ENCODE measurements around the gene NRCAM.

Gene NRCAM

GRCh38 chr7:108441392-108441955, 14.8 kb downstream of the NRCAM start:
- TF ChIP-seq, protein P1, sequence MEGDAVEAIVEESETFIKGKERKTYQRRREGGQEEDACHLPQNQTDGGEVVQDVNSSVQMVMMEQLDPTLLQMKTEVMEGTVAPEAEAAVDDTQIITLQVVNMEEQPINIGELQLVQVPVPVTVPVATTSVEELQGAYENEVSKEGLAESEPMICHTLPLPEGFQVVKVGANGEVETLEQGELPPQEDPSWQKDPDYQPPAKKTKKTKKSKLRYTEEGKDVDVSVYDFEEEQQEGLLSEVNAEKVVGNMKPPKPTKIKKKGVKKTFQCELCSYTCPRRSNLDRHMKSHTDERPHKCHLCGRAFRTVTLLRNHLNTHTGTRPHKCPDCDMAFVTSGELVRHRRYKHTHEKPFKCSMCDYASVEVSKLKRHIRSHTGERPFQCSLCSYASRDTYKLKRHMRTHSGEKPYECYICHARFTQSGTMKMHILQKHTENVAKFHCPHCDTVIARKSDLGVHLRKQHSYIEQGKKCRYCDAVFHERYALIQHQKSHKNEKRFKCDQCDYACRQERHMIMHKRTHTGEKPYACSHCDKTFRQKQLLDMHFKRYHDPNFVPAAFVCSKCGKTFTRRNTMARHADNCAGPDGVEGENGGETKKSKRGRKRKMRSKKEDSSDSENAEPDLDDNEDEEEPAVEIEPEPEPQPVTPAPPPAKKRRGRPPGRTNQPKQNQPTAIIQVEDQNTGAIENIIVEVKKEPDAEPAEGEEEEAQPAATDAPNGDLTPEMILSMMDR (conservative IDR thresholded peaks at IDR 0.05; ENCODE audit: low read length) = no peak
- H3K4me3 ChIP-seq (ENCODE audit: low read length) = no peak overlapping the region
- DNase-seq (ENCODE audit: low read depth) = no peak

DNA sequence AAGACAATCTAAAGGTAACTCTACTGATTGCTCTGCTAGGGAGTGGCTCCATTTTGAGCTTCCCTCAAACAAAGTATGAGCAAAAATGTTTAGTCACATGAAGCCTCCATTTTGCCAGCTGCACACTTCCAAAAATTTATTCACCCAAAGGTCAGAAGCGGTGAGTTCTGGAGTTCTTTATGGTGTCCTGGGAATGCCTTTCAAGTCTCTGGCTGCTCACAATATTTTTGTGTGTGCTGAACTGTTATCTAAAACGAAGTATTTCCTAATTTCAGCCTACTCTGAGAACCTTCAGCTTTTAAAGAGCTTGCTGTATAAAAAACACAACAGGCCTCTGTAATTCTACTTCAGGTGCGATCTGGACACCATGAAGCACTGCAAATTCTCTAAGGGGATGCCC, 15.6 kb downstream of the NRCAM start:
- no peak overlapping the region for H3K4me3 ChIP-seq (ENCODE audit: low read length)
- DNase-seq (ENCODE audit: low read depth) = no peak
- TF ChIP-seq, protein P1 (conservative IDR thresholded peaks at IDR 0.05; ENCODE audit: low read length) = no peak

GRCh38 chr7:108436906-108437305, 19.3 kb downstream of the NRCAM start:
- DNase-seq (ENCODE audit: low read depth) = no peak
- TF ChIP-seq, protein P1 (conservative IDR thresholded peaks at IDR 0.05; ENCODE audit: low read length) = no peak
- no peak overlapping the region for H3K4me3 ChIP-seq (ENCODE audit: low read length)

DNA sequence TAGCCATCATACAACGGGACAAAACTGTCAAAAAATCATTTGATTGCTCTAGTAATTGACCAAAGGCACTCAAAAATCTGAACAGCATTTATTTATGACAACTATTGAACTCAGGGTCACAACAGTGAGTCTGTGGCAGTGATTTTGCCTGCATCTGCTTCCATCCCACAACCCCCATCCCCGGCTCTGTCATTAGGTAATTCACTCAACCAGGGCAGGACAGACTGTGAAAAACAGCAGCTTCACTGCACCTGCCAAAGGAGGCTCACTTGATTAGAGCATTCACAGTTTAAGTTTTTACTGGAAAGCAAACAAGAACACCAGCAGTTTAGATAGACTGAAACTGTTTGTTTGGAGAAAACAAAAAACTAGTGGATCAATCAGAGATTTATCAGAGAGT, 22.2 kb downstream of the NRCAM start:
- H3K4me3 ChIP-seq (ENCODE audit: low read length) = no peak overlapping the region
- TF ChIP-seq, protein P1 (conservative IDR thresholded peaks at IDR 0.05; ENCODE audit: low read length) = no peak
- DNase-seq (ENCODE audit: low read depth) = no peak

- DNase-seq (ENCODE audit: low read depth) = no peak
- TF ChIP-seq, protein P1 (conservative IDR thresholded peaks at IDR 0.05; ENCODE audit: low read length) = no peak
- no peak overlapping the region for H3K4me3 ChIP-seq (ENCODE audit: low read length)
Measured at GRCh38 chr7:108431099-108431498, 25.1 kb downstream of the NRCAM start.

- H3K4me3 ChIP-seq (ENCODE audit: low read length) = no peak overlapping the region
- TF ChIP-seq, protein P1 (conservative IDR thresholded peaks at IDR 0.05; ENCODE audit: low read length) = no peak
- no peak for DNase-seq (ENCODE audit: low read depth)
Measured at GRCh38 chr7:108430664-108431063, 25.6 kb downstream of the NRCAM start.

- no peak overlapping the region for H3K4me3 ChIP-seq (ENCODE audit: low read length)
- TF ChIP-seq, protein P1 (conservative IDR thresholded peaks at IDR 0.05; ENCODE audit: low read length) = no peak
- no peak for DNase-seq (ENCODE audit: low read depth)
Measured at GRCh38 chr7:108427766-108428165, 28.5 kb downstream of the NRCAM start.
